NCI-H69 (cell line): ENCODE data around the gene CUL1.

ENCODE experiments used
- DNase-seq: peaks from one replicate; lab custom pipeline; 2025; lab: John Stamatoyannopoulos, UW

The CUL1 gene

DNA sequence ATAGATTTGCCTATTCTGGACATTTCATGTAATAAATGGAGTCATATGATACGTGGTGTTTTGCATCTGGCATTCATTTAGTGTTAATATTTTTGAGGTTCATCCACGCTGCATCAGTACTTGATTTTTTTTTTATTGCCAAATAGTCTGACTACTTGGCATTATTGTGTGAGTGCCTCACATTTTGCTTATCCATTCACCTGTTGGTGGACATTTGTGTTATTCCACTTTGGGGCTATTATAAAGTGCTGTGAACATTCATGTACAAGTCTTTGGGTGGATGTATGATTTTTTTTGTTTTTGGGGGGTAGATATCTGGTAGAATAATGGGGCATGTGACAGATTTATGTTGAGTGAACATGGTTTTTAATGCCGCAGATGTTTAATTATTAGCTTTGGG is 19.7 kb downstream of the CUL1 start:
- no peak for DNase-seq

DNA sequence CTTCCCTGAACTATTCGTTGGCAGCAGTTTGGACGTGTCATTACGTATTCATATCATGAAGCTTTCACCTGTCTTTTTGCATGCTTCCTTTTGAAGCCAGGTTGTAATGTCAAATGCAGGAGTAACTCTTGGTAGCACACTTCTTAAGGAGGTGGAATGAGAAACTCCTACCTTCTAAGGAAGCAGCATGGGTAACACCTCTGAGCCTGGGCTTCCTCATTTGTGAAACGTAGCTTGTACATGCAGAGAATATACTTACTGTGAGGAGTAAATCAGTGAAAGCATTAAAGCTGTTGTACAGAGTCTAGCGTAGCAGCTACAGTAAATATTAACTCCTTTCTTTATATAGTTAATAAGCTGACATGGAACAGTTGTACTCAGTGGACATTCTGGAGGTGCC is 21.1 kb downstream of the CUL1 start:
- no peak for DNase-seq

DNA sequence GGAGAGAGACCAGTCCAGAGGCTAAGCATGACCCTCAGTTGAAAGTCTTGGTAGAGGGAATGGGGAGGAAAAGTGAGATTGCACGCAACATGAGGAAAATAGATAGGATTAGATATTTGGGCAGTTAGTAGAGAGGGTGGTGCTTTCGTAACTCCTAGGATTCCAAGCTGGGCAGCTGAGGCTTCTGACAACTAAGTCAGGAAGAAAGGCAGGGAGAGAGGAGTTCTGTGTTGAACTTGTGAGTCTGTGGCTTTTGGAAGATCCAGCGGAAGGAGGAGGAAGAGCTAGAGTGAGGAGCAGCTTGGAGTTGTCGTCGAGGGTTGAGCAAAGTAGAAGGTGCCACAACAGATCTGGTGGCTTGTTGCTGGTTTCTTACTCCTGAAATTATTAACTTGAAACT is 21.8 kb downstream of the CUL1 start:
- DNase-seq = no peak

DNA sequence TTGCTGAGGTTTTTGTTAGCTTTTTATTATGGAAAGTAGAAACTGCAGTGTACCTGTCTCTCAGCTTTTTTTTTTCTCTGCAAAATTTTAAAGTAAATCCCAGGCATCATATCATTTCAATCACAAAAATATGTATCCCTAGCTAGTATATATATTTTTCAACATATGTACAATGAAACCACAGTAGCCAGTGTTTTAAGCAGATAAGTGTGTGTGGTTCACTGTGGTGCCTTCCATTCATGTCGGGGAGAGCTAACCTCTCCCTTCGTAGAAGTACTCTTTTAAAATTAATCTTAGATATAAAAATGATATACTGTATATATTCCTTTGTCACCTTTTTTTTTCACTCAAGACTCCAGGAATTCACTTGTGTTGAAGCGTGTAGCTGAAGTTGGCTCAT is 22.7 kb downstream of the CUL1 start:
- DNase-seq = no peak

DNA sequence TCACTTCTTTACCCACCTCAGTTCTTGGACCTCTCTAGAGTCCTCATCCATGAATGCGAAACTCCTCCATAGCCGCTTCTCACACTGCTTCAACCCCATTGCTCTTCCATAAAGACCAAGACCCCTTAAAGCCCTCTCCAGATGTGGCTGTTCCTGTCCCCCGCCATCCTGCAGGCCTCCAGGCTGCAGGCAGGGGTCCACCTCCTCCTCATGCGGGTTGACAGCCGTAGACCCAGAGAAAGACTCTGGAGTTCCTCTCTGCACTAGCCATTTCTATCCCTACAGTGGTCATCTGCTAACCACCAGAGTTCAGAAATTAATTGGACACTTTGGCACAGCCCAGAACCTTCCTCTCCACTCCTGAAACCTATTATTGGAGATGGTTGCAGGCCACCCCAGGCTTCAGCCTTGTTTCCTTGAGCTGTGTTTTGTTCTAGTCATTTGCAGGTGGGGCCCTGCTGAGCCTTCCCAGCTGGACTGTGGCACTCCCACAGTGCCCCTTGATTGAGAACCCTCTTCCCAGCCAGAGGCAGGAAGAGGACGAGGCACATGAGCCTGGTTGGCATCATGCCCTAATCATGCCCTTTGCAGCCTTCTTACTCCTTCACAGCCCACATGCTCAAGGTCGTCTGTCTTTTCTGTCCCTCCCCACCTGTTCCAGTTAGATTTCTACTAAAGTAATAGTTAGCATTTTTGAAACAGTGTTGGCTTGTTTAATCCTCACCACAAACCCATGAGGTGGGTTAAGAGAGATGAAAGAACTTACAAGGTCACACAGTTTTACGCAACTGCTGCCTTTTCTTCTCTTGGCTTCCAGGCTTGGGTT is 23.9 kb downstream of the CUL1 start:
- peak; percentile 83 for DNase-seq

DNA sequence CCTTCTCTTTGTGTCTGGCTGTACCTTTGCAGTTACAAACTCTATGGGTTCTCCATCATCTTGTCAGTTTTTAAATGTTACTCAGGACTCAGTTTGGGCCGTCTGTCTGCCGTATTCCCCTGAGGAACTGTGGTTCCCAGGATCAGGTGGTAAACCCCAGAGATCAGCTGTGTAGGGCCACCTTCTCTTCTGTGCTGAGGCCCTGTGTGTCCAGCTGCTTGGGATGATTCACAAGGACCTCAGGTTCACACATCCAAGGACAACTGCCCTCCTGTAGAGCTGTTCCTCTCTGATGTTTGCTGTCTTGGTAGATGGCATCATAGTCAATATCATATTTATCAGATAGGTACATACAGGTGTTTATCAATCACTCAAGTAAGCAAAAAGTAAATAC is 24.5 kb downstream of the CUL1 start:
- no peak for DNase-seq

DNA sequence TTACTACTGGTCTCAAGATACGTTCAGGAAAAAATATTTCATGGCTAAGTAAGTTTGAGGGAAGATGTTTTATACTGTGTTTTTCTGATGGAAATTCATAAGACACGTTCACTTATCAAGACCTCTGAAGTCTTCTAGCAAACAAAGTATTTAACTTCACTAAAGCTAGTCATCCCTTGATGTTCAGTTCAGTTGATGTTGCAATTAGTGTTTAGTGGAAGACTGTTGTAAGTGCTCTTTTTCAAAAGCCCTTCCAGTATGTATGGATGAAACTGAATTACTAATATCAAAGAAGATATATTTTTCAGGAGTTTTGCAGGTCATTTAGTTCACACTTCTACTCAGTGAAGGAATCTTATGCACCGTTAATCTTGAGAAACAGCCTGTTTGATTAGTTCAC is 25.1 kb downstream of the CUL1 start:
- no peak for DNase-seq

DNA sequence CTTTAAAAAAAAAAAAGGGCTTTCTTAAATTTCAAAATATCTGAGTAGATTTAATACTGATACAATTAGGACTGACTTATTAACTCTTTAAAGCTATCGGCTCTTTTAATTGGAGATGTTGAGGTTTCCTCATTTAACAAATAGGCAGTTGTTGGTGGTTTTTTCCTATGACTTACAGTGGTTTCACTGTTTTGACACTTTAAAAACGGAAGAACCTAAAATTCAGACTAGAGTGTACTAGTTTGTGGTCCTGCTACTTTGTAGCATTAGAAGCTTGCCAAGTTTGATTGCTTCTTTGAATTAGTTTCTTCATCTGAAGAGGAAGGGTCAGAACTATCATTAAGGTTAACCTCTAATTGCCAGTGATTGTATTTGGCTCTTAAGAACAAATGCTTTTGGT is 27.7 kb downstream of the CUL1 start:
- no peak for DNase-seq

DNA sequence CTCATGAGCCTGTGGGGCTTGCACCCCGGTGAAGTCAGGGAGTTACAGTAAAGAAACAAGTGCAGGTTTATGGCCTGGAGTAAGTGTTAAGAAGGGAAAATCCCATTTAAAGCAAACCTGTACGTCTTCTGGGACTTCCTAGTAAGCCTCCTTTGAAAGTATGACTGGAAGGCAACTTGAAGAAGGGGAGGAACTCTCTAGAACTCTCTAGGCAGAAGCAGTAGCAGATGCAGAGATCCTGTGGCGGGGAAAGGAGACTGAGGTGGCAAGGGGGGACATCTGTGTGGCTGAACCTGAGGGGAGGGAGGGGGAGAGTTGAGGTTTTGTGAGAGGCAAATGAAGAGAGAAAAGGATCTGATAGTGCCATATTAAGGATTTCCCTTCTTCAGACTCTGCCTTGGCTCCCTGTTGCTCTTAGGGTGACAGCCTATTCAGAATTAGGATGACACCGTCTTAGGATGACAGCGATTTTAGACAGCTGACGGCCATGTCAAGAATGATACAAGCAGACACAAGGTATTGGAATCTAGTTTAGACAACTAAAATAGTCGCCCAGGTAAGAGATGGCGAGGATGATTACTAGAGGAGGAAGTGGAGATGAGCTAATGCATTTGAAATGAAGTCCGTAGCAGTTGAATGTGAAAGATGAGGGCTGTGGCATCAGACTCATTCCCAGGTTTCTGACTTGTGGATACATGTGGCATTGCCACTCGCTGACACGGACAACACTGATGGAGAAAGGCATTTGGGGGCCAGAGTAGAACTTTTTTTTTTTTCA is 29.0 kb downstream of the CUL1 start:
- DNase-seq = no peak

DNA sequence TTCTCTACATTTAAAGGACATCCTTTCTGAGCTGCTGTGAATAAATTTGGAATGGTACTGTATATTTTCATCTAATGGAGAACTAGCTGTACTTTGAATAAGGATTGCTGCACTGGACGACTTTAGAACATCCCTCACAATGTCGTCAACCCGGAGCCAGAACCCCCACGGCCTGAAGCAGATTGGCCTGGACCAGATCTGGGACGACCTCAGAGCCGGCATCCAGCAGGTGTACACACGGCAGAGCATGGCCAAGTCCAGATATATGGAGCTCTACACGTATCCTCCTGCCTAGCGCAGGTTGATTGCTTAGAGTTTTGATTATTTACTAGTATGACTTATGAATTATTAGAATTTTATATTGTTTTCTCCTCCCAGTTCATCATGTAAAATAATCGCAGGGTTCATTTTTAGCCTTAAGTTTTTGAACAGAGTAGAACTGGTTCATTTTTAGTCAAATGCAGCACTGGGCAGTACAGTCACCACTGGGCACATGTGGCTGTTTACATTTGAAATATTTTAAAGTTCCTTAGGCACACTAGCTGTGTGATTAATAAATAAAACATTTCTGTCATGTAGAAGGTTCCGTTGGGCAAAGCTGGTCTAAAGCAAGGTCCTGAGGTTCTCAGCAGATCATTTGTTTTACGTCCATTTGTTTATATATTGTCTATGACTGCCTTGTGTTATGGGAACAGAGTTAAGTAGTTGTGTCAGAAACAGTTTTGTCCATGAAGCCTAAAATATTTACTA is 31.5 kb downstream of the CUL1 start:
- DNase-seq = no peak

DNA sequence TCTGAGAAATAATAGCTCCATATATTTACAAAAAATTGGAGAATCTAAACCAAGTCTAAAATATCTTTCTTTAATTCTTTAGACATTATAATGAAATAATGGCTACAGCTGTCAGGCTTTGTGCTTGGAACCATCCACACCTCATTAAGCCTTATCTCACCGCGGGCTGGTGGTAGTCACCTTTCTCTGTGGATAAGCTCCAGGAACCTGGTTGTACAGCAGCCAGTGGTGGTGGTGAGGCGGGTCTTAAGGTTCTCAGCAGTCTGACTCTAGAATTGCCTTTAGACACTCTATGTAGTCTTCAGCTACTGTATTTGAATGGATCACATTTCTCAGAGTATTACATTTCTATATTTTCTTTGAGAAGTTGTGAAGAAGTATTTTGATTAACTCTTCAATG is 34.2 kb downstream of the CUL1 start:
- no peak for DNase-seq

DNA sequence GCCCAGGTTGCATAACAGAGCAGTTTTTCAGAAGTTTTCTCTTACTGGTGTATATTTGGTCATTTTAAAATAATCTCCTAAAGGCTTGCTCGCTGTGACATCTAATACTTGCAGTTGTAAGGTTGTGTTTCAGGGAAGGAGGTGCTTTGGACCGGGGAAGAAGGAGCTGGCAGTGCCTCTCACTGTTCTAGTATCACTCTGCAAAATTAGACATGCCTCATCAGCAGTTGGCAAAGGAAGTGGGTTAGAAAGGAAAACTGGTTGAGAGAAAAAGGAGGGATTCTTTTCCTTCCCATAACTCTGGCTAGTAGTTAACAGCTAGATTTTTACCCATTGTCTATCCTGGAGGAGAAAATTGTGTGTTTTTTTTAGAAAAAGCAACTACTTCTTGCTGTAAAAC is 34.8 kb downstream of the CUL1 start:
- DNase-seq = no peak

DNA sequence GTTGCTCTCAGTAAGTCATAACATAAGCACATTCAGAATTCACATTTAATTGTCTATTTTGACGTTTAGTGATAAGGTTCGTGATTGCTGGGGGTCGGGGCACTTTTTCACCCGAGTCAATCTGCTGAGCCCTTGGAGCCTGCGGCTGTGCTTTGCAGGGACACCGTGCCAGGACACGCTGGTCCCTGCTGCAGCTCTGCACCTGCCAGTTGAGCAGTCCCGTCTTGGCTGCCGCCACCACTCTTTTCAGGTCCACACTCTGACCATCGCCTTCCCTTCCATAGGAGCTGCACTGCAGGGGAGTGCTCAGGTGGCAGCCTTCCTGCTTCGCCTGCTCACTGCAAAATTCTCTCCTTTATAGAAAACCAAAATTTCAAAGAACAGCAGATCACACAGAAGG is 36.4 kb downstream of the CUL1 start:
- DNase-seq = no peak

DNA sequence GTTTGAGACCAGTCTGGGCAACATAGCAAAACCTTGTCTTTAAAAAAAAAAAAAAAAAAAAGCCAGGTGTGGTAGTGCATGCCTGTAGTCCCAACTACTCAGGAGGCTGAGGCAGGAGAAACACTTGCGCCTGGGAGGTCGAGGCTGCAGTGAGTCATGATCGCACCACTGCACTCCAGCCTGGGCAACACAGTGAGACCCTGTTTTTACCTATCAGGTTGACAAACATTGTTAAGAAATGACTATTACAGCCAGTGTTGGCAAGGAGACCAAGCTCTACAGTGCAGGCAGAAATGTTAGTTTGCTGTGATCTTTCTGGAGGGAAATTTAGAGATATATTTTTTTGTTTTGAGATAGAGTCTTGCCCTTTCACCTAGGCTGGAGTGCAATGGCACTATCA is 37.3 kb downstream of the CUL1 start:
- no peak for DNase-seq

DNA sequence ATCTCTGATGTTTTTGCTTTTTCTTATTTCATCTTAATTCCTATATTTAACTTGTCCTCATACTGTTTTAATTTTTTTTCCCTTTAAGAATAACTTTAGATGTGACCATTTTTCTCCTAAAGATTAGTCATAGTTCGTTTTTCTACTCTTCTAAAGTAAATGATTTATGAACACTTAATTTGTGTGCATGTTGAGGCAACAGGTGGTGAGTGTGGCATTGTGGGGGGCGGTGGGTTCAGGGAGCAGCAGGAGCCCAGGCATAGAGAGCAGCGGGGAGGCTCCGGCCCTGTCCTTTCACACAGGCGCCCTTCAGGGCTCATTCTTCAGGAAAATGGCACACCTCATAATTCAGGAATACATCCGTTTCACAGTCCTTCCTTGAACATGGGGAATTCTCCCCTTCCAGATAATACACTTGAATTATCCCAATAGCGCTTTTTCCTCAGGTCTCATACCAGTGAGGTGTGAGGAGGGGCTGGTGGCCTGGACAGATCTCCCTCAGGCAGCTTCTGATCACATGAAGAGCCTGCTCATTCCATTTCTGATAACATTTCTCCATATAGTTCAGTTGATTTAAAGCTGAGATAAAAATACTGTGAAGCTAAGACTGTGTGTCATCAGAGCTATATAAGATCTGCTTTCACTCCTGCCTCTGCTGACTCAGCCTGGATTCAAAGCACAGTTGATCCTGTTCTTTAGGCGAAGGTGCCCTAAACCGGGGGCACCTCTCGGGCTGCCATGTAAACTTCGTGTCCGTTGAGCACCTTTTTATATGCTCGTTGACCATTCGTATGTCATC is 40.2 kb downstream of the CUL1 start:
- peak; percentile 67 for DNase-seq

DNA sequence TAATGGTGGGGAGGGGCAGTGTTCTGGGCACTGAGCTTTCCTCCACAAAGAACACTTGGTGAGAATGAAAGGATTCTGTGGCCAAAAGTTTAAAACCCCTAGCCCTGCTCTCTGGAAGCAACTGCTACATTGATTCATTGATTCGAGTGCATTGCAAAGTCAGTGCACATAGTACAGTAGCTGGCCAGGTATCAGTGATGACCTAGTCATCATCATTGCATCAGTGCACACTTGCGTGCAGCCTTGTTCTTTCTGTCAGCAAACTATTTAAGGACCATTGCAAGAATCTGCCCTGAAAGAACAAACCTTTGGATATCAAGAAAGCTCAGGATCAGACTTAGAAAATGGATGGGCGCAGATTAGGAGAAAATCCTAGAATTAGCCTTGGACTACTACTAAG is 47.4 kb downstream of the CUL1 start:
- DNase-seq = no peak

DNA sequence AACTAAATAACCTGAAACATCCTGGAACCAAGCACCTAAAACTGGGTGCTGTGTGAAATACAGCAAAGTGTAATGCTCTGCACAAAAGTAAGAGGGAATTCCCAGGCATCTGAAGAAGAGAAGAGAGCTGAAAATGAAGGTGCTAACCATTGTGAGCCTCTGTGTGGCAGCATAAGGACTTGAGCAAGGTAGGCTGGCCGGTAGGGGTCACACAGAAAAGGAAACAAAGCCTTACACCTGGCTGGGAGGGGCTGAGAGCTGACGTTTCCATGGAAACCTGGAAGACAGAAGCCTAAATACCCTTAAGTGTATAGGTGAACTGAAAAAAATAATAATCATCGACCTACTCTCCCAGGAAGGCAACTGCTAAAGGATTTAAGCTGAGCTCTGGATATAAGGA is 48.6 kb downstream of the CUL1 start:
- peak; percentile 94 for DNase-seq

DNA sequence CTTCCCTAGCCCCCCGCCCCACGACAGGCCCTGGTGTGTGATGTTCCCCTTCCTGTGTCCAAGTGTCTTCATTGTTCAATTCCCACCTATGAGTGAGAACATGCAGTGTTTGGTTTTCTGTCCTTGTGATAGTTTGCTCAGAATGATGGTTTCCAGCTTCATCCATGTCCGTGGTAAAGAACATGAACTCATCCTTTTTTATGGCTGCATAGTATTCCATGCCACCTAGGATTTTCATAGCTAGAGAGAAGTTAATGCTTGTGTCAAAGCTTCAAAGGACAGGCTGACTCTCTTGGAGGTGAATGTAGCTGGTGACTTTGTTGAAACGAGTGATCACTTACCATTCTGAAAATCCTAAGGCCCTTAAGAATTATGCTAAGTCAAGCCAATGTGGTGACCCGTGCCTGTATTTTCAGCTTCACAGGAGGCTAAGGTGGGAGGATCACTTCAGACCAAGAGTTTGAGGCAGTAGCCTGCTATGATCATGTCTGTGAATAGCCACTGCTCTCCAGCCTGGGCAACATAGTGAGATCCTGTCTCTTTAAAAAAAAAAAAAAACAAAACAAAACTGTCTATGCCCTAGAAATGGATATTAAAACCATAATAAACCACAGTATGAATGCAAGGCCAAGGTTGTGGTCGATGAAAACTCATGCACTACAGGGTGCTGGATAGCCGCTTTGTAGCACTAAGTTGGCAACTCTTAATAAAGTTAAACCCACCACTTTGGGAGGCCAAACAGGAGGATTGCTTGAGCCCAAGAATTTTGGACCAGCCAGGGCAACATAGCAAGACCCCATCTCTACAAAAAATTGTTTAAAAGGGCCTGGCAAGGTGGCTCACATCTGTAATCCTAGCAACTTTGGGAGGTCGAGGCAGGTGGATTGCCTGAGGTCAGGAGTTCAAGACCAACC is 52.0 kb downstream of the CUL1 start:
- DNase-seq = no peak

DNA sequence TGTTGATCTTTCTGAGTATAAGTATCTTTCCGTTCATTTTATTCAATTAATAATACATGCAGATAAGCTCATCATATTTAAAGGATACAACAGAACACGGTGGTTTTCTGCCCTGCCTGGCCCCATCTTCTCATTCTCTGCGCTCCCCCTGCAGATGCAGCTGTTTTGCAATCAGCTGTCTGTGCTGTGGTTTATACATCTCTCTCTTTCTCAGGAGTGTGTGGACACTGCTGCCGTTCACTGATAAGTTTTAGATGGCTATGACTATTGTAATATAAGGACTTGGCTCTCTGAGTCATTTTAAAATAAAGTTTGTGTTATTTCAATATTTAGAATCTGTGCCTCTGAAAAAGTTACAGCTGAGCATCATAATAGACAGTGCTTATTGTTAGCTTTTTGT is 54.5 kb downstream of the CUL1 start:
- no peak for DNase-seq

DNA sequence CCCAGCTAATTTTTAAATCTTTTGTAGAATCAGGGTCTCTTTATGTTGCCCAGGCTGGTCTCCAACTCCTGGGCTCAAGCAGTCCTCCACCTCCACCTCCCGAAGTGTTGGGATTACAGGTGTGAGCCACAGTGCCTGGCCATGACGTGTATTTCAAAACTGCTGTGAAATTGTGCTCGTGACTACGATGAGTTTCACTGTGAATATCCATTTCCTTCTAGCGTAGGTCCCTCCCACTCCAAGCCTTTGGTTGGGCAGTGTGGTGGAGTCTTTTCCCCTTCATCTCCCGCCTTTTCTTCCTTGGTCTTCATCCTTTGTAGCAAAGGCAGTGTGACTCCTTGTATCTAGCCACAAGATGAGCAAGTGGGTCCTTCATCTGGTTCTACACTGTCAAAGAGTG is 56.2 kb downstream of the CUL1 start:
- DNase-seq = no peak
